GM12801 (cell line): ENCODE data around the gene CDC42EP1.

ENCODE experiments used
- TF ChIP-seq, protein P1 (sequence below): IDR thresholded peaks from one replicate; pipeline ENCODE4 v1.5.1; 2011; ENCODE audit warnings: control low read depth; ENCODE audit not compliant: insufficient read length; ENCODE audit errors: extremely low read depth

Gene CDC42EP1

DNA sequence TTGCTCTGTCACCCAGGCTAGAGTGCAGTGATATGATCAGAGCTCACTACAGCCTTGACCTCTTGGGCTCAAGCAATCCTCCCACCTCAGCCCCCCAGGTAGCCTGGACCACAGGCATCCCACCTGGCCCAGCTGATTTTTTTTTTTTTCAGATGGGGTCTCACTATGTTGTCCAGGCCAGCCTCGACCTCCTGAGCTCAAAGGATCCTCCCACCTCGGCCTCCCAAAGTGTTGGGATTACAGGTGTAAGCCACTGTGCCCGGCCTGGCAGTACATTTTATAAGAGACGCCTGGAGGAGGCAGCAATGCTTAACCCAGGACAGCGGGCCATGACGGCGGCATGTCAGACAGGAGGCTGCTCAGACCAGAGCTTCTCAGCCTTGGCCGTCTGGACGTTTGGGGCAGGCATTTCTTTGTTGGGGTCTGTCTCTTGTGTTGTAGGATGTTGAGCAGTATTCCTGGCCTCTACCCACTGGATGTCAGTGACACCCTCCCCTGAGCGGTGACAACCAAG is 15.3 kb downstream of the CDC42EP1 start:
- TF ChIP-seq, protein P1, sequence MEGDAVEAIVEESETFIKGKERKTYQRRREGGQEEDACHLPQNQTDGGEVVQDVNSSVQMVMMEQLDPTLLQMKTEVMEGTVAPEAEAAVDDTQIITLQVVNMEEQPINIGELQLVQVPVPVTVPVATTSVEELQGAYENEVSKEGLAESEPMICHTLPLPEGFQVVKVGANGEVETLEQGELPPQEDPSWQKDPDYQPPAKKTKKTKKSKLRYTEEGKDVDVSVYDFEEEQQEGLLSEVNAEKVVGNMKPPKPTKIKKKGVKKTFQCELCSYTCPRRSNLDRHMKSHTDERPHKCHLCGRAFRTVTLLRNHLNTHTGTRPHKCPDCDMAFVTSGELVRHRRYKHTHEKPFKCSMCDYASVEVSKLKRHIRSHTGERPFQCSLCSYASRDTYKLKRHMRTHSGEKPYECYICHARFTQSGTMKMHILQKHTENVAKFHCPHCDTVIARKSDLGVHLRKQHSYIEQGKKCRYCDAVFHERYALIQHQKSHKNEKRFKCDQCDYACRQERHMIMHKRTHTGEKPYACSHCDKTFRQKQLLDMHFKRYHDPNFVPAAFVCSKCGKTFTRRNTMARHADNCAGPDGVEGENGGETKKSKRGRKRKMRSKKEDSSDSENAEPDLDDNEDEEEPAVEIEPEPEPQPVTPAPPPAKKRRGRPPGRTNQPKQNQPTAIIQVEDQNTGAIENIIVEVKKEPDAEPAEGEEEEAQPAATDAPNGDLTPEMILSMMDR, result no peak

DNA sequence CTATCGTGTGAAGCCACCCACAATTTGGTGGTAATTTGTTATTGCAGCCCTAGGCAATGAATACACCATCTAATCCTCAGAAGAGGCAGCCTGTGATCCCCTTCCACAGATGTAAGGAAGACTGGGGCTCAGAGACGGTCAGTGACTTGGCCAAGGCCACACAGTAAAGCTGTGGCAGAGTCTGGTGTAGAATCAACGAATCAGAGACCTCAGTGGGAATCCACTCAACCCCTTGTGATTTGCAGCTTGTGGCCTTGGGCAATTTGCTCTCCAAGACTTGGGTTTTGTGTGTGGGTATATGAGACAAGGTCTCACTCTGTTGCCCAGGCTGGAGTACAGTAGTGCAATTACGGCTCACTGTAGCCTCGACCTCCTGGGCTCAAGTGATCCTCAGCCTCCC is 17.7 kb downstream of the CDC42EP1 start:
- TF ChIP-seq, protein P1, result no peak

DNA sequence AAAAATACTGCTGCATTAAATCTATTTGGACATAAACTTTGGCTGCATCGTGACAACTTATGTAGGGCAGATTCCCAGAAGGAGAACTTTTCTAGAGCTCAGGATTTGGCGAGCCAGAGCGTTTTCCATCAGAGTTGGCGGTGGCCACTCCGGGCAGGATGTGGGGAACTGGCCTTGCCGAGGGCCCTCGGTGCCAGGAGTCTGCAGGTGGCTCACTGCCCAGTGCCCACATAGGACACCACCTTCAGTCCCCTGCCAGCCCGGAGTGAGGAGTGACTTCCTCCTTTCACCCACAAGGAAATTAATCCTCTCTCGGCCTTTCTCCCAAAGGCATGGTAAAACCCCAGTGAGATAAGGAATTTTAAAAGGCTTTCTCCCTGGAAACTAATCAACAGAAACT is 21.2 kb downstream of the CDC42EP1 start:
- TF ChIP-seq, protein P1, result no peak

DNA sequence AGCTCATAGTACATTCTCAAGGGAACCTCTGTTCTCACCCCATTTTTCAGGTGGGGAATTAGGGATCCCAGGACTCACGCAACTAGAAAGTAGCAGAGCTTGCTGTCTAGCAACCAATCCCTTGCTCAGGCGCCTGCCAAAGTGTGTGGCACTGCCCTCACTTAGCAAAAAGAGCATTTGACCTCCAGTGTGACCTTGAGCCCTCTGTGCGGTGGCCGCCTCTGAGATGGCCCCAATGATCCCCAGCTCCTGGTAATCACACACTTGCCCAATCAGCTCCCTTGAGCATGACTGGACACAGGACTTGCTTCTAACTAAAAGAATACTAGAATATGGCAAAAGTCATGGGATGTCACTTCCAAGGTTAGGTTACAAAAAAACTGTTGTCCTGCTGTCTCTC is 22.2 kb downstream of the CDC42EP1 start:
- TF ChIP-seq, protein P1, result no peak

DNA sequence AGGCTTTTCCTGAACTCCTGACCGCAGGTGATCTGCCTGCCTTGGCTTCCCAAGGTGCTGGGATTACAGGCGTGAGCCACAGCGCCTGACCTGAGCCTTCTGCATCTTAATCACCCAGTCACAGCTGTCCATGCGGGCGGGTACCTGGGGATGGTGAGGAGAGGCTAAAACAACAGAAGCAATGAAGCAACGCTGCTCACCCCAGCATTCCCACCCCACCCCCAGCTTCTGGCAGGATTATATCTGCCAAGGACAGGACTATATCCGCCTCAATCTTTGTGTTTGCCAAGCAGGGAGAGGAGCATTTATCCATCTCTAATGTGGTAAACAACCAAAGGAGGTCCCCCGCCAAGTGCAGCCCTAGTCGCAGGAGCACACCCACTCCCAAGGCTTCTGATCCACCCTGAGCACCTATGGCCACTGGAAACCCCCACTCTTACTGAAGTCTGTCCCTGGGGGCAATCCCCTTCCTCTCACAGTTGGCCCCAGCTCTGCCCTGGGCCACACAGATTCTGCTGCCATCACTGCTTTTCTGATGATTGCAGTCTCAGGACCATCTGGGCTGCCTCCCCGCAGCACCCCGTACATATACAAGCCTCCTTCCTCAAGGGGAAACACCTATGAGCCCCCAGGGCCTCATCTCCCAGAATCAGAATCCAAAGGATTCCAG is 28.4 kb downstream of the CDC42EP1 start:
- TF ChIP-seq, protein P1, result no peak

DNA sequence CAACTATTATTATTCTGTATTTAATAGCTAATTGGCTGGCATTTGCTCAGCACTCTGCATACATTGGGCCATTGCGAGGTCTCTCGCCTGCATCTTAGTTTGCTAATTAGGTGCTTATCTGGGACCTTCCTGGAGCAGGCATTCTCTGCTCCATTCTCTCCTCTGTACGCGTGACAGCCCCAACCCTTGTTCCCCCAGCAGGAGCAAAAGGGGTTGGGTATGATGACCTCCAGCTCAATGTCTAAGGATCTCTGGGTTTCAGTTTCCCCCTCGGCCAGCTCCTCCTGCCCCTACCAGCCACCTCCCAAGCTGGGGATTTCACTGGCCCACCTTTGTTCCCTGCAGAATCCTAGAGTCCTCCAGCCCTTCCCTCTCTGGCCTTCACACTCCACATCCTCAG is 29.4 kb downstream of the CDC42EP1 start:
- TF ChIP-seq, protein P1, result no peak

DNA sequence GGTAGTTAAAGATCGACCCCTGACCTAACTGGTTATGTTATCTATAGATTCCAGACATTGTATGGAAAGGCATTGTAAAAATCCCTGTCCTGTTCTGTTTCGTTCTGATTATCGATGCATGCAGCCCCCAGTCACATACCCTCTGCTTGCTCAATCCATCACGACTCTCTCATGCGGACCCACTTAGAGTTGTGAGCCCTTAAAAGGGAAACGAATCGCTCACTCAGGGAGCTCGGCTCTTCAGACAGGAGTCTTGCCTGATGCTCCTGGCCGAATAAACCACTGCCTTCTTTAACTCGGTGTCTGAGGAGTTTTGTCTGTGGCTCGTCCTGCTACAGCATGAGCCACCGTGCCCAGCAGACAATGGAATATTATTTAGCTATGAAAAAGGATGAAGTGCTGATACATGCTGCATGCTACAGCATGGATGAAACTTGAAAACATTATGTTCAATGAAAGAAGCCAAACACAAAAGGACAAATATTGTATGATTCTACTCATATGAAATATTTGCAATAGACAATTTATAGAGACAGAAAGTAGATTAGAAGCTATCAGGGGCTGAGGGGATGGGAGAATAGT is 31.6 kb downstream of the CDC42EP1 start:
- TF ChIP-seq, protein P1, result no peak
